AG10803 (cell line): ENCODE measurements around the gene EBI3.

ENCODE experiments used
- DNase-seq: peaks from one replicate; pipeline ENCODE4 v3.0.0; 2010; ENCODE audit warnings: low read depth
- H3K4me3 ChIP-seq: 2 replicates; pipeline ENCODE4 v1.5.1; 2011; ENCODE audit warnings: mild to moderate bottlenecking, low read length, control low read depth
- CTCF ChIP-seq: conservative IDR thresholded peaks from 2 replicates; pipeline ENCODE4 v1.5.1; 2011; ENCODE audit warnings: mild to moderate bottlenecking, low read length, control low read depth, inconsistent platforms

EBI3 gene

DNA sequence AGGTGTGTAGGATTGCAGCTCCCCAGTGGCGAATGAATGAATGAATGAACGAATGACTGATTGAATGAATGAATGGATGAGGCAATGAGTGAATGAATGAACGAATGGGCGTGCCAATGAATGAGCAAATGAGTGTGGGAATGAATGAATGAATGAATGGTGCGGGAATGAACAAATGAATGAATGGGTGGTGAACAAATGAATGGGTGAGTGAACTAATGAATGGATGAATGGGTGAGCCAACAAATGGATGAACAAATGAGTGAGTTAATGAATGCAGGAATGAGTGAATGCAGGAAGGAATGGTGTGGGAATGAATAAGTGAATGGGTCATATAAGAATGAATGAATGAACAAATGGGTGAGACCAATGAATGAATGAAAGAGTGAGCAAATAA lies 32.1 kb upstream of the EBI3 start:
- TF ChIP-seq CTCF: no peak
- no peak for DNase-seq

DNA sequence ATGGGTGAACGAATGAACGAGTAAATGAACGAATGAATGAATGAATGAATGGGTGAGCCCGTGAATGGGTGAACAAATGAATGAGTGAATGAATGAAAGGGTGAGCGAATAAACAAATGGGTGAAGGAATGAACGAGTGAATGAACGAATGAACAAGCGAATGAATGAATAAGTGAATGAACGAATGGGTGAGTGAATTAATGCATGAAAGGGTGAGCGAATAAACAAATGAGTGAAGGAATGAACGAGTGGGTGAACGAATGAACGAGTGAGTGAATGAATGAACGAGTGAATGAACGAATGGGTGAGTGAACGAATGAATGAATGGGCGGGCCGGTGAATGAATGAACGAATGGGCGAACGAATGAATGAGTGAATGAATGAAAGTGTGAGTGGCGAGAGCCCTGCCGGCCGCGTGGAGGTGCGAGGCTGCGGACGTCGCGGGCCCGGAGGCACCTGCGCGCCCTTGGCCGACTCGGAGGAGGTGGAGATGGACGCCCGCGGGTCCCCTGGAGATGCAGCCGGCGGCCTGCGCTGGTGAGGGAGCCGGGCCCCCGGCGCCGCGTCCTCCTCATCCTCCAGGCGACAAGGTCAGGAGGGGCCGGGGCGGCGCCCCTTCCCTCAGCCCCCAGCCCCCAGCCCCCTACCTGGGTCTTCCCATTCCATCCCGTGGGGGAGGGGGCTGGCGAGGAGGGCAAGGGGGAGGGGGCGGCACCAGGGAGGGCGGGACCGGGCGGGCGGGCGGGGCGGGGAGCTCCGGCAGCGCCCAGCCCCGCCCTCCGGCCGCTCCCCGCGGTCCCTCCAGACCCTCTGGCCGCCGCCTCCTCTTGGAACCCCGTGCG lies 31.5 kb upstream of the EBI3 start:
- TF ChIP-seq CTCF: no peak
- no peak overlapping the region for H3K4me3 ChIP-seq
- DNase-seq: peak; percentile 9

More for the DNA sequence above, 32.1 kb upstream of the EBI3 start:
- no peak overlapping the region for H3K4me3 ChIP-seq

- DNase-seq: no peak
- H3K4me3 ChIP-seq: no peak overlapping the region
- no peak for TF ChIP-seq CTCF
These were observed 30.7 kb upstream of the EBI3 start for GRCh38 chr19:4198467-4199126.

DNA sequence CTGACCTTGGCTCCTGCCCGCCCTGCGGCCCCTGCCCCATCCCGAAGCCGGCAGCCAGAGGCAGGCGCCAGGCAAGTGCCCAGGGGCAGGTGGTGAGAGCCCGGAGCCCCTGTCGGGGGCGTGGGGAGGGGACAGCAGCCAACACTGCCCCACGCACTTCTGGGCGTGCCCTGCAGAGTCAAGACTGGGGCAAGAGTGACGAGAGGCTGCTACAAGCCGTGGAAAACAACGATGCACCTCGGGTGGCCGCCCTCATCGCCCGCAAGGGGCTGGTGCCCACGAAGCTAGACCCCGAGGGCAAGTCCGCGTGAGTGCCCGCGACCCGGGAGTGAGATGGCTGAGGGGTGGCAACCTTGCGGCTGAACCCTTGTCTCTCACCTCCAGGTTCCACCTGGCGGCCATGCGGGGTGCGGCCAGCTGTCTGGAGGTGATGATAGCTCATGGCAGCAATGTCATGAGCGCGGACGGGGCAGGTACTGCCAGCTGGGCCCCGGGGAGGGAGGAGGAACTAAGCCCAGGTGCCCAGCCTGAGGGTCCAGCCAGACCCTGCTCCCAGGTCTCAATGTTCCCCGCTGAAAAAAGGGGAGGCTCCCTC lies 29.5 kb upstream of the EBI3 start:
- no peak for DNase-seq
- H3K4me3 ChIP-seq: no peak overlapping the region
- TF ChIP-seq CTCF: no peak

- no peak for TF ChIP-seq CTCF
- no peak for DNase-seq
- no peak overlapping the region for H3K4me3 ChIP-seq
These were observed 28.3 kb upstream of the EBI3 start for GRCh38 chr19:4200940-4201542.

DNA sequence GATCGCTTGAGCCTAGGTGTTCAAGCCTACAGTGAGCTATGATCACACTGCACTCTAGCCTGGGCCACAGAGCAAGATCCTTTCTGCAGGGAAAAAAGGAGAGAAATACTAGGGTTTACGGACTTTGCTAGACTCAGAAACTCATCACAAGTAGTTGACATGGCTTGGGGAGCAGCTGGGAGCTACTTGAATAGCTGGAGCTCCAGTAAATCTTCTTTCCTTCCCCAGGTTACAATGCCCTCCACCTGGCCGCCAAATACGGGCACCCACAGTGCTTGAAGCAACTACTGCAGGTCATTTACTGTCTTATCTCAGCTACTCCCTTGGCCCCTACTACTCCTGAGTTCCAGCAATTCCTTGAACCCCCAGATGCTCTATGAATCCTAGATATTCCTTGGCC lies 27.5 kb upstream of the EBI3 start:
- H3K4me3 ChIP-seq: no peak overlapping the region
- DNase-seq: no peak
- TF ChIP-seq CTCF: no peak
